H9 (cell line): ENCODE measurements around the gene ZNF700. TPM values are rescaled to one million over a fixed set of nuclear protein-coding genes. Genes with fewer than 3 reads are reported as not detected.

Source experiments
- DNase-seq: peaks from one replicate; pipeline ENCODE4 v3.0.0-alpha.2; 2017
- H2AFZ ChIP-seq: one replicate; pipeline ENCODE4 v1.6.1; 2013; ENCODE audit warnings: mild to moderate bottlenecking, low read length, control low read depth, moderate library complexity
- H2AK5ac ChIP-seq: 2 replicates; pipeline ENCODE4 v1.6.1; 2013; ENCODE audit warnings: low read length, control low read depth, mixed read lengths; ENCODE audit not compliant: insufficient read length
- H2BK120ac ChIP-seq: one replicate; pipeline ENCODE4 v1.6.1; 2013; ENCODE audit warnings: low read depth, mild to moderate bottlenecking, low read length, control low read depth, inconsistent platforms; ENCODE audit not compliant: poor library complexity, severe bottlenecking
- H2BK12ac ChIP-seq: 2 replicates; pipeline ENCODE4 v1.6.1; 2013; ENCODE audit warnings: low read length, control low read depth, mixed read lengths, low read depth; ENCODE audit not compliant: insufficient read length
- H2BK15ac ChIP-seq: 2 replicates; pipeline ENCODE4 v1.6.1; 2013; ENCODE audit warnings: low read depth, low read length, control low read depth
- H2BK20ac ChIP-seq: one replicate; pipeline ENCODE4 v1.6.1; 2013; ENCODE audit warnings: low read depth, mild to moderate bottlenecking, low read length, control low read depth, inconsistent platforms; ENCODE audit not compliant: poor library complexity, severe bottlenecking
- H2BK5ac ChIP-seq: 2 replicates; pipeline ENCODE4 v1.6.1; 2013; ENCODE audit warnings: low read length, control low read depth, mixed read lengths; ENCODE audit not compliant: insufficient read length
- H3K14ac ChIP-seq: 2 replicates; pipeline ENCODE4 v1.6.1; 2013; ENCODE audit warnings: low read length, control low read depth; ENCODE audit not compliant: insufficient read depth
- H3K18ac ChIP-seq: 2 replicates; pipeline ENCODE4 v1.6.1; 2013; ENCODE audit warnings: low read depth, mild to moderate bottlenecking, mixed read lengths, low read length, control low read depth; ENCODE audit not compliant: insufficient read length
- H3K23ac ChIP-seq: 2 replicates; pipeline ENCODE4 v1.6.1; 2013; ENCODE audit warnings: low read length, control low read depth, mixed read lengths, low read depth; ENCODE audit not compliant: insufficient read length
- H3K23me2 ChIP-seq: 2 replicates; pipeline ENCODE4 v1.6.1; 2013; ENCODE audit warnings: low read depth, mild to moderate bottlenecking, mixed read lengths, low read length, control low read depth; ENCODE audit not compliant: insufficient read length, poor library complexity, severe bottlenecking
- H3K27ac ChIP-seq: 2 replicates; pipeline ENCODE4 v1.5.1; 2013; ENCODE audit warnings: low read length, control low read depth, mixed read lengths, low read depth; ENCODE audit not compliant: insufficient read length
- H3K27me3 ChIP-seq: 2 replicates; pipeline ENCODE4 v1.6.1; 2013; ENCODE audit warnings: low read length, control low read depth, inconsistent platforms; ENCODE audit not compliant: insufficient read depth
- H3K4ac ChIP-seq: 2 replicates; pipeline ENCODE4 v1.6.1; 2013; ENCODE audit warnings: low read depth, mild to moderate bottlenecking, control low read depth, inconsistent platforms, low read length, moderate library complexity
- H3K4me1 ChIP-seq: 2 replicates; pipeline ENCODE4 v1.6.1; 2013; ENCODE audit warnings: low read length, control low read depth, inconsistent platforms; ENCODE audit not compliant: insufficient read depth
- H3K4me2 ChIP-seq: 2 replicates; pipeline ENCODE4 v1.6.1; 2013; ENCODE audit warnings: low read length, control low read depth, mixed read lengths; ENCODE audit not compliant: insufficient read length, insufficient read depth
- H3K56ac ChIP-seq: 2 replicates; pipeline ENCODE4 v1.6.1; 2013; ENCODE audit warnings: low read depth, mild to moderate bottlenecking, mixed read lengths, low read length, control low read depth; ENCODE audit not compliant: insufficient read length
- H3K79me1 ChIP-seq: 2 replicates; pipeline ENCODE4 v1.6.1; 2013; ENCODE audit warnings: low read depth, mild to moderate bottlenecking, moderate library complexity, low read length, control low read depth, inconsistent platforms; ENCODE audit not compliant: insufficient read depth, poor library complexity, severe bottlenecking
- H3K79me2 ChIP-seq: 2 replicates; pipeline ENCODE4 v1.6.1; 2013; ENCODE audit warnings: low read length, control low read depth, inconsistent platforms; ENCODE audit not compliant: insufficient read depth
- H3K9ac ChIP-seq: 2 replicates; pipeline ENCODE4 v1.6.1; 2013; ENCODE audit warnings: low read length, control low read depth, mixed read lengths; ENCODE audit not compliant: insufficient read length; ENCODE audit errors: extremely low read depth
- H3K9me3 ChIP-seq: one replicate; pipeline ENCODE4 v1.6.1; 2013; ENCODE audit warnings: low read depth, low read length, inconsistent platforms; ENCODE audit not compliant: control insufficient read depth
- H3T11ph ChIP-seq: one replicate; pipeline ENCODE4 v1.6.1; 2013; ENCODE audit warnings: mild to moderate bottlenecking, low read length, control low read depth, inconsistent platforms
- H4K20me1 ChIP-seq: one replicate; pipeline ENCODE4 v1.6.1; 2013; ENCODE audit not compliant: control insufficient read depth, insufficient read length, insufficient read depth
- H4K5ac ChIP-seq: 2 replicates; pipeline ENCODE4 v1.6.1; 2013; ENCODE audit warnings: low read depth, mild to moderate bottlenecking, mixed read lengths, low read length, control low read depth; ENCODE audit not compliant: insufficient read length
- H4K8ac ChIP-seq: replicated peaks from 2 replicates; pipeline ENCODE4 v1.6.1; 2013; ENCODE audit warnings: low read length, control low read depth, mixed read lengths, low read depth; ENCODE audit not compliant: insufficient read length
- H4K91ac ChIP-seq: 2 replicates; pipeline ENCODE4 v1.6.1; 2013; ENCODE audit warnings: low read depth, mild to moderate bottlenecking, moderate library complexity, mixed read lengths, low read length, control low read depth; ENCODE audit not compliant: insufficient read length
- H3K27ac Mint-ChIP-seq, 3 experiments: 2 replicates in 2 of 3; 3 replicates in 1 of 3; pipeline ENCODE4 v1.8.0; 2020 to 2021; ENCODE audit warnings: mixed read lengths in 3 of 3, mild to moderate bottlenecking in 1 of 3, moderate library complexity in 1 of 3
- H3K27me3 Mint-ChIP-seq: 2 replicates; pipeline ENCODE4 v1.8.0; 2021; ENCODE audit warnings: low read depth, mild to moderate bottlenecking, moderate library complexity, mixed read lengths
- H3K36me3 Mint-ChIP-seq, 3 experiments: 2 replicates in 2 of 3; 3 replicates in 1 of 3; pipeline ENCODE4 v1.8.0; 2020 to 2021; ENCODE audit warnings: low read depth in 3 of 3, mixed read lengths in 3 of 3; ENCODE audit not compliant: insufficient read depth in 1 of 3
- H3K4me1 Mint-ChIP-seq, 2 experiments: 2 replicates each; pipeline ENCODE4 v1.8.0; 2020; ENCODE audit warnings: mixed read lengths in 2 of 2
- H3K4me3 Mint-ChIP-seq, 2 experiments: 2 replicates in 1 of 2; 3 replicates in 1 of 2; pipeline ENCODE4 v1.8.0; 2020 to 2021; ENCODE audit warnings: mild to moderate bottlenecking in 2 of 2, mixed read lengths in 2 of 2, moderate library complexity in 1 of 2
- H3K9me3 Mint-ChIP-seq, 2 experiments: 2 replicates in 1 of 2; 3 replicates in 1 of 2; pipeline ENCODE4 v1.8.0; 2020; ENCODE audit warnings: mild to moderate bottlenecking in 2 of 2, mixed read lengths in 2 of 2, moderate library complexity in 1 of 2
- CTCF ChIP-seq: fragments of 200-600 bp; sonication (generic); conservative IDR thresholded peaks from 3 replicates; pipeline ENCODE4 v1.8.0; 2021; ENCODE audit warnings: antibody characterized with exemption, mild to moderate bottlenecking
- total RNA-seq: library from RNA; stranded (reverse); gene quantifications from 2 replicates; pipeline ENCODE4 v1.2.1, GENCODE V29; 2021

The ZNF700 gene
- total RNA-seq, 1 experiment from 2014 or later, result 9.9 TPM

- Histone ChIP-seq H3K56ac (no peak overlapping the region), H3K4me2 (no peak overlapping the region), H3K9ac (no peak overlapping the region), H2BK5ac (no peak overlapping the region), H3K23ac (no peak overlapping the region), H3T11ph (no peak overlapping the region), H4K8ac (no peak overlapping the region), H4K5ac (no peak overlapping the region), H2BK20ac (no peak overlapping the region), H3K4me1 (no peaks in the 10 kb centered on the region), H3K27ac (no peak overlapping the region), H4K20me1 (no peaks in the 10 kb centered on the region), H2BK120ac (no peak overlapping the region), H3K23me2 (no peaks in the 10 kb centered on the region), H3K9me3 (peaks cover 61% of the 10 kb centered on the region), H3K27me3 (no peaks in the 10 kb centered on the region), H2AK5ac (no peak overlapping the region), H3K14ac (no peak overlapping the region), H2BK15ac (no peak overlapping the region), H2BK12ac (no peak overlapping the region), H3K79me2 (no peaks in the 10 kb centered on the region; the same call in 1 of the 2 replicates), H3K4ac (no peak overlapping the region), H3K18ac (no peak overlapping the region), H4K91ac (no peak overlapping the region), H3K79me1 (no peaks in the 10 kb centered on the region), H2AFZ (no peak overlapping the region)
- Mint-ChIP-seq H3K36me3 (peaks cover 81 to 89% (median 87%) of the 10 kb centered on the region in 3 experiments), H3K9me3 (peaks cover 90 to 93% of the 10 kb centered on the region in 2 experiments), H3K27ac (no peak overlapping the region), H3K27me3 (no peaks in the 10 kb centered on the region; the same call in 1 of the 2 replicates), H3K4me1 (no peaks in the 10 kb centered on the region), H3K4me3 (no peak overlapping the region)
- TF ChIP-seq CTCF, result no peak
- DNase-seq, result no peak
These were observed 17.9 kb downstream of the ZNF700 start for GRCh38 chr19:11942843-11943108.
